Mesothelial cell of epicardium (in vitro differentiated cells): Measurements from ENCODE around the gene MCCC2. TPM values are rescaled to one million over a fixed set of nuclear protein-coding genes. Genes with fewer than 3 reads are reported as not detected.

Experiments used
- DNase-seq, 2 experiments: peaks; one replicate each; pipeline ENCODE4 v3.0.0; 2021; ENCODE audit warnings: low spot score in 2 of 2; ENCODE audit not compliant: unreplicated experiment in 2 of 2
- H3K27ac Mint-ChIP-seq: 2 replicates; pipeline ENCODE4 v1.8.0; 2021; ENCODE audit warnings: mixed read lengths
- H3K27me3 Mint-ChIP-seq: 2 replicates; pipeline ENCODE4 v1.8.0; 2021; ENCODE audit warnings: low read depth, mixed read lengths
- H3K36me3 Mint-ChIP-seq: 2 replicates; pipeline ENCODE4 v1.8.0; 2021; ENCODE audit warnings: mixed read lengths
- H3K4me1 Mint-ChIP-seq: 2 replicates; pipeline ENCODE4 v1.8.0; 2021; ENCODE audit warnings: mixed read lengths
- H3K4me3 Mint-ChIP-seq: 2 replicates; pipeline ENCODE4 v1.8.0; 2021; ENCODE audit warnings: mild to moderate bottlenecking, moderate library complexity, mixed read lengths
- H3K9me3 Mint-ChIP-seq: 2 replicates; pipeline ENCODE4 v1.8.0; 2021; ENCODE audit warnings: mixed read lengths
- CTCF ChIP-seq: fragments of 200-600 bp; sonication (generic); IDR thresholded peaks from one replicate; pipeline ENCODE4 v1.5.0; 2021; ENCODE audit warnings: antibody characterized with exemption; ENCODE audit not compliant: unreplicated experiment
- total RNA-seq: library from RNA; stranded (reverse); gene quantifications from 3 replicates; pipeline ENCODE4 v1.2.1, GENCODE V29; 2021

MCCC2 gene
- total RNA-seq, 1 donor from 2014 or later = 44.6 TPM

- DNase-seq = no peak
- Mint-ChIP-seq H3K4me3 (no peak overlapping the region), H3K27ac (no peak overlapping the region), H3K36me3 (peaks cover 54% of the 10 kb centered on the region), H3K9me3 (no peaks in the 10 kb centered on the region), H3K4me1 (peaks cover 6% of the 10 kb centered on the region), H3K27me3 (no peaks in the 10 kb centered on the region)
- no peak for TF ChIP-seq CTCF
These were observed 64.4 kb downstream of the MCCC2 start for GRCh38 chr5:71651579-71651978.

DNA sequence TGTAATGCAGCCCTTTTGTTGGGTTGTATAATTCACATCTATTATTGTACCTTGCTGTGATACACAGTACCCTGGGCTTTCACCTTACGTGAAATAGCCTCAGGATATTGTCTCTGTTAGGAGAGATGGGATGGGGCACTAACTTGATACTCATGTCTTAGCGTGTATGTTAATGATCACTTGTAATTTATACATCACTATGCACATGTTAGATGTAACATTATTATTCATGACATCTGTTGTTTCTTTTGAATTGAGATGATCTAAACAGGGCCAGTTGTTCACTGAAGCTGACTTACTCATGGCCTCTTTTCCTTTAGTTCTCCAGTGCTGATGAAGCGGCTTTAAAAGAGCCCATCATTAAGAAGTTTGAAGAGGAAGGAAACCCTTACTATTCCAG is 65.2 kb downstream of the MCCC2 start:
- no peak overlapping the region for H3K27ac Mint-ChIP-seq
- H3K36me3 Mint-ChIP-seq = peaks cover 55% of the 10 kb centered on the region
- no peak for TF ChIP-seq CTCF
- no peak overlapping the region for H3K4me3 Mint-ChIP-seq
- no peaks in the 10 kb centered on the region for H3K9me3 Mint-ChIP-seq
- no peaks in the 10 kb centered on the region for H3K27me3 Mint-ChIP-seq
- peaks cover 6% of the 10 kb centered on the region for H3K4me1 Mint-ChIP-seq
- DNase-seq = no peak

- Mint-ChIP-seq H3K27me3 (no peaks in the 10 kb centered on the region), H3K36me3 (peaks cover 56% of the 10 kb centered on the region), H3K9me3 (no peaks in the 10 kb centered on the region), H3K4me1 (peaks cover 6% of the 10 kb centered on the region), H3K4me3 (no peak overlapping the region), H3K27ac (no peak overlapping the region)
- no peak for DNase-seq
- TF ChIP-seq CTCF = no peak
These were observed 65.8 kb downstream of the MCCC2 start for GRCh38 chr5:71652803-71653543.

- Mint-ChIP-seq H3K4me3 (no peak overlapping the region), H3K4me1 (peaks cover 2% of the 10 kb centered on the region), H3K27ac (no peak overlapping the region), H3K27me3 (no peaks in the 10 kb centered on the region), H3K9me3 (no peaks in the 10 kb centered on the region), H3K36me3 (peaks cover 29% of the 10 kb centered on the region)
- no peak for DNase-seq
- TF ChIP-seq CTCF = no peak
These were observed 71.9 kb downstream of the MCCC2 start for GRCh38 chr5:71658916-71659662.

DNA sequence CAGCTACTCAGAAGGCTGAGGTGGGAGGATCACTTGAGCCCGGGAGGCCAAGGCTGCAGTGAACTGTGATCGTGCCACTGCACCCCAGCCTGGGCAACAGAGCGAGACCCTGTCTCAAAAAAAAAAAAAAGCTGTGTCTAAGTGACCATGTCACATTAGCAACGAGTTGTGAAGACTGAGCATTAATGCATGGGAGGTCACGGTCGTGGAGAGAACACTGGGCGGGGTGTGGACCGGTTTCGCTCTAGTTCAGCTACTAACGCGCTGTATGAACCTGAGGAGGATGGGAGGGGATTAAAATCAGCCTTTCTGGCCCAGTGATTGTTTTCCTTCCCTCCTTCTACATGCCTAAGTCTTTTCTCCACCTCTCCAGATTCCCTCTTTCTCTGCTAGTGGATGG is 75.2 kb downstream of the MCCC2 start:
- Mint-ChIP-seq H3K9me3 (no peaks in the 10 kb centered on the region), H3K27ac (no peak overlapping the region), H3K4me3 (no peak overlapping the region), H3K4me1 (peaks cover 13% of the 10 kb centered on the region), H3K27me3 (no peaks in the 10 kb centered on the region), H3K36me3 (peaks cover 11% of the 10 kb centered on the region)
- DNase-seq = no peak
- no peak for TF ChIP-seq CTCF
